IMR-90 (cell line): ENCODE measurements around the gene PPP1R27. TPM values are rescaled to one million over a fixed set of nuclear protein-coding genes. Genes with fewer than 3 reads are reported as not detected.

Experiments
- ATAC-seq: fragments of 200-7000 bp; cut with Tn5 transposase; 2 replicates; pipeline ENCODE4 v1.9.1; 2020; ENCODE audit warnings: low read depth, mild to moderate bottlenecking, moderate library complexity
- BruUV-seq: library from RNA; stranded (reverse); fragments of 400-500 nt; replicated peaks from 2 replicates; lab custom pipeline; 2021; lab: Mats Ljungman, UMichigan
- CTCF ChIA-PET: fragments of 300-600 bp; formaldehyde crosslinking; extraction: SDS; loops from one replicate; lab custom pipeline; 2021; ENCODE audit warnings: antibody characterized with exemption; lab: Yijun Ruan, JAX
- POLR2A ChIA-PET: fragments of 300-600 bp; sonication (Branson Sonifier 250); formaldehyde crosslinking; loops from one replicate; lab custom pipeline; 2022; ENCODE audit warnings: antibody characterized with exemption; ENCODE audit not compliant: unreplicated experiment; lab: Charles Lee
- DNase-seq: peaks from one replicate; pipeline ENCODE4 v3.0.0; 2013
- H2AFZ ChIP-seq: replicated peaks from 2 replicates; pipeline ENCODE3; 2013; ENCODE audit warnings: low read length, mild to moderate bottlenecking; ENCODE audit not compliant: poor library complexity
- H2AK5ac ChIP-seq: 2 replicates; pipeline ENCODE4 v1.6.1; 2013; ENCODE audit warnings: low read depth, low read length, inconsistent platforms
- H2AK9ac ChIP-seq: replicated peaks from 2 replicates; pipeline ENCODE3; 2013; ENCODE audit warnings: mild to moderate bottlenecking, low read depth, low read length, moderate library complexity; ENCODE audit not compliant: poor library complexity
- H2BK120ac ChIP-seq: 2 replicates; pipeline ENCODE4 v1.6.1; 2013; ENCODE audit warnings: low read depth, low read length, inconsistent platforms
- H2BK15ac ChIP-seq: 3 replicates; pipeline ENCODE4 v1.6.1; 2013; ENCODE audit warnings: low read depth, low read length, inconsistent platforms
- H2BK20ac ChIP-seq: 2 replicates; pipeline ENCODE4 v1.6.1; 2013; ENCODE audit warnings: low read depth, mild to moderate bottlenecking, inconsistent platforms, low read length, moderate library complexity
- H2BK5ac ChIP-seq: 2 replicates; pipeline ENCODE4 v1.6.1; 2013; ENCODE audit warnings: mild to moderate bottlenecking, low read depth, low read length, inconsistent platforms; ENCODE audit not compliant: poor library complexity, severe bottlenecking
- H3K14ac ChIP-seq: replicated peaks from 2 replicates; pipeline ENCODE4 v1.6.1; 2013; ENCODE audit warnings: low read depth, low read length, inconsistent platforms
- H3K18ac ChIP-seq: 2 replicates; pipeline ENCODE4 v1.6.1; 2013; ENCODE audit warnings: low read depth, low read length, control low read depth
- H3K23ac ChIP-seq: 2 replicates; pipeline ENCODE4 v1.6.1; 2013; ENCODE audit warnings: low read depth, low read length, inconsistent platforms
- H3K27ac ChIP-seq: 2 replicates; pipeline ENCODE4 v1.5.1; 2013; ENCODE audit warnings: mild to moderate bottlenecking, control low read depth, low read length; ENCODE audit not compliant: insufficient read depth
- H3K27me3 ChIP-seq: 2 replicates; pipeline ENCODE4 v1.6.1; 2013; ENCODE audit warnings: low read length; ENCODE audit not compliant: control insufficient read depth, insufficient read depth
- H3K36me3 ChIP-seq: 2 replicates; pipeline ENCODE4 v1.6.1; 2013; ENCODE audit warnings: low read length, mixed read lengths; ENCODE audit not compliant: control insufficient read depth, insufficient read depth
- H3K4ac ChIP-seq: 2 replicates; pipeline ENCODE4 v1.6.1; 2013; ENCODE audit warnings: low read depth, low read length, inconsistent platforms
- H3K4me1 ChIP-seq: 2 replicates; pipeline ENCODE4 v1.6.1; 2013; ENCODE audit warnings: low read length, mixed read lengths; ENCODE audit not compliant: control insufficient read depth, insufficient read depth
- H3K4me2 ChIP-seq: 2 replicates; pipeline ENCODE4 v1.6.1; 2013; ENCODE audit warnings: low read depth, mild to moderate bottlenecking, control low read depth, low read length, moderate library complexity
- H3K4me3 ChIP-seq: 2 replicates; pipeline ENCODE4 v1.5.1; 2013; ENCODE audit warnings: low read depth, mild to moderate bottlenecking, control low read depth, low read length, moderate library complexity; ENCODE audit not compliant: insufficient read depth
- H3K56ac ChIP-seq: 2 replicates; pipeline ENCODE4 v1.6.1; 2013; ENCODE audit warnings: low read length, inconsistent platforms; ENCODE audit not compliant: insufficient read depth; ENCODE audit errors: extremely low read depth
- H3K79me1 ChIP-seq, 2 experiments: 2 replicates each; pipeline ENCODE4 v1.6.1; 2013; ENCODE audit warnings: low read length in 2 of 2, inconsistent platforms in 1 of 2, low read depth in 1 of 2
- H3K9ac ChIP-seq: 2 replicates; pipeline ENCODE4 v1.6.1; 2013; ENCODE audit warnings: low read depth, low read length, control low read depth
- H3K9me1 ChIP-seq: 2 replicates; pipeline ENCODE4 v1.6.1; 2013; ENCODE audit warnings: low read length, inconsistent platforms; ENCODE audit not compliant: insufficient read depth
- H3K9me3 ChIP-seq: 2 replicates; pipeline ENCODE4 v1.6.1; 2013; ENCODE audit warnings: low read length; ENCODE audit not compliant: control insufficient read depth, insufficient read depth
- H4K20me1 ChIP-seq: 2 replicates; pipeline ENCODE4 v1.6.1; 2013; ENCODE audit warnings: low read length, inconsistent platforms; ENCODE audit not compliant: insufficient read depth
- H4K5ac ChIP-seq: 2 replicates; pipeline ENCODE4 v1.6.1; 2013; ENCODE audit warnings: mild to moderate bottlenecking, low read depth, low read length, control low read depth
- H4K8ac ChIP-seq, 2 experiments: 2 replicates each; pipeline ENCODE4 v1.6.1; 2013; ENCODE audit warnings: low read depth in 2 of 2, low read length in 2 of 2, control low read depth in 1 of 2, inconsistent platforms in 1 of 2
- H4K91ac ChIP-seq: 2 replicates; pipeline ENCODE4 v1.6.1; 2013; ENCODE audit warnings: low read depth, low read length, inconsistent platforms; ENCODE audit not compliant: insufficient read depth
- BHLHE40 ChIP-seq: fragments of 150-350 bp; IDR thresholded peaks from 2 replicates; pipeline ENCODE4 v1.6.1; 2016; ENCODE audit warnings: mild to moderate bottlenecking, low read depth, low read length
- CHD1 ChIP-seq: IDR thresholded peaks from 2 replicates; pipeline ENCODE4 v1.6.1; 2012; ENCODE audit warnings: low read depth, low read length, improper control_type of control experiment
- CTCF ChIP-seq: conservative IDR thresholded peaks from 2 replicates; pipeline ENCODE4 v1.5.1; 2012; ENCODE audit warnings: mild to moderate bottlenecking, low read depth, low read length, improper control_type of control experiment
- MAZ ChIP-seq: IDR thresholded peaks from 2 replicates; pipeline ENCODE4 v1.6.1; 2012; ENCODE audit warnings: low read depth, mild to moderate bottlenecking, low read length, improper control_type of control experiment, moderate library complexity, borderline replicate concordance
- MXI1 ChIP-seq: IDR thresholded peaks from 2 replicates; pipeline ENCODE4 v1.6.1; 2012; ENCODE audit warnings: low read depth, mild to moderate bottlenecking, low read length, moderate library complexity, borderline replicate concordance
- POLR2A ChIP-seq: IDR thresholded peaks from 2 replicates; pipeline ENCODE4 v1.6.1; 2012; ENCODE audit warnings: mild to moderate bottlenecking, low read depth, low read length
- RAD21 ChIP-seq: IDR thresholded peaks from 2 replicates; pipeline ENCODE4 v1.6.1; 2012; ENCODE audit warnings: low read length, improper control_type of control experiment
- RFX5 ChIP-seq: IDR thresholded peaks from 2 replicates; pipeline ENCODE4 v1.8.0; 2012; ENCODE audit warnings: low read depth, mild to moderate bottlenecking, low read length, moderate library complexity
- SMC3 ChIP-seq: fragments of 150-350 bp; IDR thresholded peaks from 2 replicates; pipeline ENCODE4 v1.6.1; 2016; ENCODE audit warnings: low read depth, mild to moderate bottlenecking, antibody characterized with exemption, low read length, moderate library complexity
- USF2 ChIP-seq: fragments of 150-350 bp; IDR thresholded peaks from 2 replicates; pipeline ENCODE4 v1.6.1; 2017; ENCODE audit warnings: mild to moderate bottlenecking, antibody characterized with exemption, low read length, low read depth
- WGBS, 2 experiments: methylation state at CpG; one replicate each; pipeline versions ENCODE4 v1.1.5 to v1.1.7; 2013; ENCODE audit warnings: missing lambda C conversion rate in 2 of 2; ENCODE audit not compliant: insufficient read length in 1 of 2; ENCODE audit errors: extremely low coverage in 2 of 2; 5-methylcytosine and 5-hydroxymethylcytosine counted together
- dilution Hi-C: fragments of 300-500 bp; cut with HindIII; formaldehyde crosslinking; loops from one replicate; pipeline ENCODE4 v1.14.3; 2018; ENCODE audit warnings: low sequenced_read_pairs; ENCODE audit not compliant: unreplicated experiment
- in situ Hi-C: fragments of 300-500 bp; cut with MboI; formaldehyde crosslinking; loops from 3 replicates; pipeline ENCODE4 v1.14.3; 2019; ENCODE audit warnings: low sequenced_read_pairs, inconsistent platforms, mixed read lengths
- intact Hi-C: fragments of 100-400 bp; cut with micrococcal nuclease; formaldehyde crosslinking; loops from 2 replicates; pipeline ENCODE4 v1.10.0; 2022
- polyA plus RNA-seq, 3 experiments: library from polyadenylated mRNA; depleted of rRNA; stranded (reverse); fragments of >200 nt; gene quantifications; 2 replicates each; pipeline ENCODE4 v1.2.3, GENCODE V29; 2012; ENCODE audit warnings: low replicate concordance in 1 of 3
- total RNA-seq: library from RNA; depleted of rRNA; stranded (reverse); fragments of >200 nt; gene quantifications from 2 replicates; pipeline ENCODE4 v1.2.3, GENCODE V29; 2012

Gene PPP1R27
- total and polyA plus RNA-seq, 2 of the 4 experiments (the other 2 are of a cell fraction): 0.21 TPM; not detected in 1

GRCh38 chr17:81804559-81805399 lies 30.1 kb downstream of the PPP1R27 start (continued):
- no peak for TF ChIP-seq MAZ

GRCh38 chr17:81803728-81804558 lies 30.9 kb downstream of the PPP1R27 start, which contains the start of gene GCGR:
Gene GCGR, plus strand, starts transcription at chr17:81804150. Its CDS starts 4,869 bp downstream, at chr17:81809019.
- Histone ChIP-seq H2BK15ac (no peak within 1 kb of the TSS), H2BK120ac (no peak within 1 kb of the TSS), H2AFZ (peak within 1 kb of the TSS; percentile 23), H3K4ac (no peak within 1 kb of the TSS), H4K8ac (no peak within 1 kb of the TSS), H3K4me2 (no peak within 1 kb of the TSS; the same call in 1 of the 2 replicates), H3K9me3 (peaks cover 8% of the 10 kb centered on the region), H3K9ac (no peak within 1 kb of the TSS), H3K36me3 (no peaks in the 10 kb centered on the region), H3K27me3 (peaks cover 79% of the 10 kb centered on the region), H4K5ac (no peak within 1 kb of the TSS), H2AK5ac (no peak within 1 kb of the TSS), H4K91ac (no peak within 1 kb of the TSS), H3K9me1 (no peaks in the 10 kb centered on the region), H3K23ac (no peak within 1 kb of the TSS), H2BK5ac (no peak within 1 kb of the TSS), H3K18ac (no peak within 1 kb of the TSS), H3K4me1 (no peaks in the 10 kb centered on the region), H3K79me1 (no peaks in the 10 kb centered on the region), H4K20me1 (no peaks in the 10 kb centered on the region), H2BK20ac (no peak within 1 kb of the TSS), H2AK9ac (no peak within 1 kb of the TSS), H3K27ac (no peak within 1 kb of the TSS), H3K56ac (no peak within 1 kb of the TSS), H3K4me3 (no peak within 1 kb of the TSS), H3K14ac (no peak within 1 kb of the TSS)
- BruUV-seq: no TSS peak
- dilution Hi-C loops: no loop called here
- DNase-seq: no peak
- intact Hi-C loops: no loop called here
- in situ Hi-C loops: no loop called here
- WGBS, 2 experiments: 2% methylated on average over 32 of the region's 110 CpGs; no CpG with 5 or more reads in 1 of the 2 experiments
- ChIA-PET POLR2A (no interaction called here), CTCF (no interaction called here)
- ATAC-seq: no peak
- TF ChIP-seq CHD1: no peak
- TF ChIP-seq CTCF: no peak
- no peak for TF ChIP-seq USF2
- no peak for TF ChIP-seq RAD21
- no peak for TF ChIP-seq SMC3
- no peak for TF ChIP-seq MXI1
- no peak for TF ChIP-seq BHLHE40
- TF ChIP-seq RFX5: no peak
- no peak for TF ChIP-seq POLR2A
